Measurements from ENCODE around the gene TMEM52.

TMEM52 gene

DNA sequence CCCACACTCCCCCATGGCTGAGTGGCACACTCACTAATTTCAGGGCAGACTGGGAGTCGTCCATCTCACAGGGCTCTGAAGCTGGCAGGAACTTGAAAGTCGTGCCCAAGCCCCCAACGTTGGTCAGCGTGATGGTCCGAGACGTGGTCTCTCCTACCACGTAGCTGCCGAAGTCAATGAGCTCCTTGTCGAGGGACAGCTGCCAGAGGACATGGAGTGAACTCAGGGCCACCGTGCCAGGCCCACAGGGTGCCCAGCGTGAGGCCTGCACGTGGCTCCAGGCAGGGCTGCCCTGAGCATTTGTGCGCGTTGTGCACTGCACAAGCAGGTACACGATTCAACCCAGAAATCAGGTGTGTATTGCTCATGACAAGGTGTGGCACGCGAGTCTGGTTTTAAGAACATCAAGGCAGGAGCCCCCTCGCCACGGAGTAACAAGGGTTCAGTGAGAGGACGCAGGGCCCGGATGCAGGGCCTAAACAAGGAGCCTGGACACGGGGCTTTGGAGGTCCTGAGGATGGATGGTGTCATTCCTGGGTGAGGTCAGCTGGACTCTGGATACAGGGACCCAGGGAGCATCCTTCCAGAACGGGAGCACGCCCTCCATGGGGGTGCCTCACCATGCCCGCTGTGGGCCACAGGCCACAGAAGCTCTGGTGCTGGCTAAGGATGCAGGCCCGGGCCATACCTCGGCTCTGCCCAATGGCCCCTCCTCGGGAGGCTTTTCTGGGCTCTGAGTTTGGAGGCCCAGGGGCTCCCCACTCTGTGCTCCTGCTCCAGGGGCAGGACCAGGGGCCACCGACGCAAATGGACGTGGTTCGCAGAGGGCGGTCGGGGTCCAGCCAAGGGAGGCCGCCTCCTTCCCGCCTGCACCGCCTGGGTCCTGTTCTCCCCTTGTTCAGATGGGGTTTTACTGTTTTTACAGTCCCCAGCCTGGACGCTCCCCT lies 37.8 kb upstream of the TMEM52 start:
- TF ChIP-seq, protein P1, sequence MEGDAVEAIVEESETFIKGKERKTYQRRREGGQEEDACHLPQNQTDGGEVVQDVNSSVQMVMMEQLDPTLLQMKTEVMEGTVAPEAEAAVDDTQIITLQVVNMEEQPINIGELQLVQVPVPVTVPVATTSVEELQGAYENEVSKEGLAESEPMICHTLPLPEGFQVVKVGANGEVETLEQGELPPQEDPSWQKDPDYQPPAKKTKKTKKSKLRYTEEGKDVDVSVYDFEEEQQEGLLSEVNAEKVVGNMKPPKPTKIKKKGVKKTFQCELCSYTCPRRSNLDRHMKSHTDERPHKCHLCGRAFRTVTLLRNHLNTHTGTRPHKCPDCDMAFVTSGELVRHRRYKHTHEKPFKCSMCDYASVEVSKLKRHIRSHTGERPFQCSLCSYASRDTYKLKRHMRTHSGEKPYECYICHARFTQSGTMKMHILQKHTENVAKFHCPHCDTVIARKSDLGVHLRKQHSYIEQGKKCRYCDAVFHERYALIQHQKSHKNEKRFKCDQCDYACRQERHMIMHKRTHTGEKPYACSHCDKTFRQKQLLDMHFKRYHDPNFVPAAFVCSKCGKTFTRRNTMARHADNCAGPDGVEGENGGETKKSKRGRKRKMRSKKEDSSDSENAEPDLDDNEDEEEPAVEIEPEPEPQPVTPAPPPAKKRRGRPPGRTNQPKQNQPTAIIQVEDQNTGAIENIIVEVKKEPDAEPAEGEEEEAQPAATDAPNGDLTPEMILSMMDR (IDR thresholded peaks at IDR 0.05; ENCODE audit: low read depth, low read length): no peak
- no peak overlapping the region for H3K4me3 ChIP-seq (ENCODE audit: low read depth, low read length)

GRCh38 chr1:1956101-1956500 lies 37.0 kb upstream of the TMEM52 start:
- TF ChIP-seq, protein P1 (IDR thresholded peaks at IDR 0.05; ENCODE audit: low read depth, low read length): no peak
- no peak overlapping the region for H3K4me3 ChIP-seq (ENCODE audit: low read depth, low read length)

DNA sequence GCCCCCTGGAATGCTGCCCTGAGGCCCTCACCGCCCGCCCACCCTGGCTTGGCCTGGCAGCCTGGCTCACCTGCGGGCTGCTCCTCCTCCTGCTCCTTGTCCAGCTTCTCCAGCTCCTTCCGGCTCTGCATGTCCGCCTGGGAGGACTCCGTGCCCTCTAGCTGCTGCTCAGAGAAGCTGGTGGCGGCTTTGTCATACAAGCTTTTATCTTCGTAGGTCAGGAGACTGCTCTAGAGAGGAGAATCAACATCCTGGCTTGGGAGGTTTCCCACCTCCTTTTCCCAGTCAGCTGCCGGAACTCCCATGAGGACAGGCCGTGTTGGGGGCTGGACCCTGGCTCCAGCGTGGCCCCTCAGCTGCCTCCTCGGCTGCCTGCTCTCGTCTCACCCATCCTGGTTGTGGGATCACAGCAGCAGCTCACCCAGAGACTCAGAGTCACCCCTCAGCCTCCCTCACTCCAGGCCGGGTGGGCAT lies 36.6 kb upstream of the TMEM52 start:
- H3K4me3 ChIP-seq (ENCODE audit: low read depth, low read length): no peak overlapping the region
- TF ChIP-seq, protein P1 (IDR thresholded peaks at IDR 0.05; ENCODE audit: low read depth, low read length): no peak

DNA sequence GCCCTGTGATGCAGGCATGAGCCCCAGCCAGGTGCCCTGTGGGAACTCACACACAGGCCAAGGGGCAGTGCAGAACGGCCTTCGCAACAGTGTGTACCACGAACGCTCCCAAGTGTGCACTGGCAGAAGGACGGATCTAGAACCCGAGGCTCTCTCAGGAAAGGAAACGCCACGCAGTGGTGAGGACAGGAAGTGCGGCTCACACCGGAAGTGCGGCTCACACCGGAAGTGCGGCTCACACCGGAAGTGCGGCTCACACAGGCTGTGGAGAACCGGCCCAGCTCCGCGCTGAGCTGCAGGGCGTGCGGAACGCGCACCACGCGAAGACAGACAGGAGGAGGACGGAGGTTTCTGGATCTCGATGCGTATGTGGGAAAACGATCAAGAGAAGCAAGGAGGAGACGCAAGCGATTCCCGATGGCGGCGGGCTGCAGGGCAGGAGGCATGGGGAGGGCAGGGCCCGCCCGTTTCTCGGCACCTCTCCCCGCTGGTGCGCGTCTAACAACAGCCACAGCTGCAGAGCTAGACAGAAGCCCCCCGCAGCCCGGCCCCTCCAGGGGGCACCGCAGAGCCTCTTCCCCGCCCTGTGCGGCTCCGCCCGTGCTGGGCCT lies 35.9 kb upstream of the TMEM52 start:
- H3K4me3 ChIP-seq (ENCODE audit: low read depth, low read length): no peak overlapping the region

DNA sequence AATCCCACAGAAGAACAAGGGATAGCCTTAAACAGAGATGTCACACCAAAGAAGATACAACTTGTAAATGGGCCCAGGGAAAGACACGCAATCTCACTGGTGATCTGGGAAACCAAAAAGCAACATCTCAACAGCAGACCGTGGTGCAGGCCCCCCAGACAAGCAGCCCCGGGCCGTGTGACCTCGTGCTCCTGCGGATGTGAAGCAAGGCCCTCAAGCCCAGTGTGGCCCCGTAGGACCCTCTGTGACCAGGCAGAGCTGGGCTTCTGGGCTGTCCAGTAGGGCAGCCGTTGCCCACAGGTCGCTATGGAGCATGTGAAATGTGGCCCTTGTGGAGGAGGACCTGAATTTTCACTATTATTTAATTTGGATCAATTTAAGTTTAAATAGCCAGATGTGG lies 34.9 kb upstream of the TMEM52 start:
- no peak overlapping the region for H3K4me3 ChIP-seq (ENCODE audit: low read depth, low read length)
- TF ChIP-seq, protein P1 (IDR thresholded peaks at IDR 0.05; ENCODE audit: low read depth, low read length): no peak

More for the DNA sequence above, 35.9 kb upstream of the TMEM52 start:
- TF ChIP-seq, protein P1 (IDR thresholded peaks at IDR 0.05; ENCODE audit: low read depth, low read length): no peak

- TF ChIP-seq, protein P1 (IDR thresholded peaks at IDR 0.05; ENCODE audit: low read depth, low read length): no peak
These were observed 31.9 kb upstream of the TMEM52 start for GRCh38 chr1:1950940-1951339.

GRCh38 chr1:1948783-1949182 lies 29.7 kb upstream of the TMEM52 start:
- no peak overlapping the region for H3K4me3 ChIP-seq (ENCODE audit: low read depth, low read length)

More at GRCh38 chr1:1950940-1951339, 31.9 kb upstream of the TMEM52 start:
- no peak overlapping the region for H3K4me3 ChIP-seq (ENCODE audit: low read depth, low read length)

More at GRCh38 chr1:1948783-1949182, 29.7 kb upstream of the TMEM52 start:
- TF ChIP-seq, protein P1 (IDR thresholded peaks at IDR 0.05; ENCODE audit: low read depth, low read length): no peak

Data from WI38 (cell line).